ENCODE results near the gene HOMER1. TPM values are rescaled to one million over a fixed set of nuclear protein-coding genes. Genes with fewer than 3 reads are reported as not detected.

The HOMER1 gene
- total and polyA plus RNA-seq, 10 of the 15 experiments (the other 5 are each of a cell fraction or from before 2014, with no cell fraction given) = 0.96 to 22.0 (median 7.5) TPM

- TF ChIP-seq BHLHE40 (IDR thresholded peaks at IDR 0.05; ENCODE audit: borderline replicate concordance in 1 of 2, low read depth in 2 of 2, low read length in 1 of 2) (no peak), HCFC1 (IDR thresholded peaks at IDR 0.05; ENCODE audit: low read length) (no peak), RAD51 (IDR thresholded peaks at IDR 0.05) (no peak), ATF7 (IDR thresholded peaks at IDR 0.05; ENCODE audit: low read depth) (no peak), ESRRA (IDR thresholded peaks at IDR 0.05; ENCODE audit: low read length) (no peak), ETV6 (conservative IDR thresholded peaks at IDR 0.05 in 1 of 2, IDR thresholded peaks at IDR 0.05 in 1 of 2; ENCODE audit: borderline replicate concordance in 1 of 2, low read depth in 1 of 2) (no peak)
- TF ChIP-seq, protein P1, sequence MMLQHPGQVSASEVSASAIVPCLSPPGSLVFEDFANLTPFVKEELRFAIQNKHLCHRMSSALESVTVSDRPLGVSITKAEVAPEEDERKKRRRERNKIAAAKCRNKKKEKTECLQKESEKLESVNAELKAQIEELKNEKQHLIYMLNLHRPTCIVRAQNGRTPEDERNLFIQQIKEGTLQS (IDR thresholded peaks at IDR 0.05; ENCODE audit: borderline replicate concordance, extremely low read depth, low read depth, low read length) = no peak
- Histone ChIP-seq H4K20me1 (ENCODE audit: control insufficient read depth, insufficient read depth) (no peaks in the 10 kb centered on the region), H3K4me3 (no peak overlapping the region), H3K4me1 (ENCODE audit: control insufficient read depth, insufficient read depth, low read length) (no peaks in the 10 kb centered on the region), H3K9me3 (replicated peaks; ENCODE audit: control insufficient read depth, insufficient read depth, low read length) (no peaks in the 10 kb centered on the region), H3K4me2 (ENCODE audit: control insufficient read depth, insufficient read depth) (no peak overlapping the region), H3K27me3 (replicated peaks in 1 of 2; ENCODE audit: control insufficient read depth in 2 of 2, insufficient read depth in 2 of 2, low read length in 1 of 2) (no peaks in the 10 kb centered on the region), H3K9ac (ENCODE audit: control insufficient read depth, insufficient read depth, low read length) (no peak overlapping the region), H3K79me2 (ENCODE audit: control insufficient read depth, insufficient read depth, low read length) (no peaks in the 10 kb centered on the region), H3K27ac (ENCODE audit: control insufficient read depth, insufficient read depth) (no peak overlapping the region), H2AFZ (ENCODE audit: control insufficient read depth, low read depth, low read length) (no peak overlapping the region), H3K36me3 (ENCODE audit: control insufficient read depth in 2 of 2, insufficient read depth in 2 of 2, low read length in 1 of 2) (no peaks in the 10 kb centered on the region)
- DNase-seq (ENCODE audit: low read depth, low spot score) = no peak
- intact Hi-C loops (cut with micrococcal nuclease; ENCODE audit: unreplicated experiment) = no loop called here
- no peak for ATAC-seq
- in situ Hi-C loops (cut with MboI) = no loop called here
- ChIA-PET SMC1A (ENCODE audit: uncharacterized antibody, unreplicated experiment) (interaction anchor here (1.3 kb wide), 1 partner anchor 42 kb away, joined by 3 read pairs; no protein-coding TSS in a partner anchor), POLR2A (interaction anchor here (0.6 kb wide), 1 partner anchor 558 kb away, joined by 3 read pairs; no protein-coding TSS in a partner anchor), CTCF (interaction anchor here (0.7 to 1.6 kb wide), 3 partner anchors 12 to 816 kb away, joined by 3 read pairs; no protein-coding TSS in a partner anchor), RAD21 (ENCODE audit: unreplicated experiment) (no interaction called here)
- BruUV-seq (replicated peaks) = no TSS peak
- FAIRE-seq = no peak
These were observed 22.1 kb downstream of the HOMER1 start for GRCh38 chr5:79491690-79492317.

Data from GM12878 (cell line).